Gastroesophageal sphincter (tissue), 4 donors: Measurements from ENCODE around the gene NOL9. TPM values are rescaled to one million over a fixed set of nuclear protein-coding genes. Genes with fewer than 3 reads are reported as not detected.

Source experiments
- ATAC-seq: fragments of 150-250 bp; one replicate; pipeline ENCODE4 v1.9.1; 2016; ENCODE audit warnings: mild to moderate bottlenecking, moderate library complexity
- H3K27ac ChIP-seq, 4 donors: fragments of 200-600 bp; sonication (generic) in 3 of 4; 1 replicate in 3 of 4; 2 replicates in 1 of 4; pipeline ENCODE4 v1.5.1; 2016 to 2019
- H3K27me3 ChIP-seq: fragments of 200-600 bp; sonication (generic); one replicate; pipeline ENCODE4 v1.5.1; 2019
- H3K36me3 ChIP-seq, 2 donors: fragments of 200-600 bp; sonication (generic); one replicate each; pipeline ENCODE4 v1.5.1; 2019; ENCODE audit warnings: control low read depth in 1 of 2
- H3K4me1 ChIP-seq, 3 donors: fragments of 200-600 bp; sonication (generic); 1 replicate in 2 of 3; 2 replicates in 1 of 3; pipeline ENCODE4 v1.5.1; 2016 to 2019; ENCODE audit warnings: control low read depth in 2 of 3
- H3K4me3 ChIP-seq, 2 donors: fragments of 200-600 bp; sonication (generic); one replicate each; pipeline ENCODE4 v1.5.1; 2019; ENCODE audit warnings: mild to moderate bottlenecking in 1 of 2, moderate library complexity in 1 of 2
- H3K9me3 ChIP-seq, 3 donors: fragments of 200-600 bp; sonication (generic); one replicate each; pipeline ENCODE4 v1.5.1; 2017 to 2019; ENCODE audit warnings: control low read depth in 2 of 3
- CTCF ChIP-seq, 4 experiments: fragments of 200-600 bp in 2 of 4; fragments of 450-650 bp in 2 of 4; sonication (generic) in 1 of 4; IDR thresholded peaks; one replicate each; pipeline ENCODE4 v1.5.1; 2017 to 2019; ENCODE audit warnings: antibody characterized with exemption in 4 of 4, mild to moderate bottlenecking in 2 of 4, moderate library complexity in 2 of 4
- EP300 ChIP-seq: sonication (generic); formaldehyde crosslinking; IDR thresholded peaks from one replicate; pipeline ENCODE4 v1.6.1; 2017; ENCODE audit warnings: antibody characterized with exemption, mild to moderate bottlenecking
- POLR2A ChIP-seq, 2 donors: fragments of 450-650 bp; IDR thresholded peaks; one replicate each; pipeline ENCODE4 v1.6.1; 2017; ENCODE audit warnings: antibody characterized with exemption in 2 of 2, mild to moderate bottlenecking in 2 of 2, moderate library complexity in 1 of 2
- POLR2AphosphoS5 ChIP-seq: sonication (generic); formaldehyde crosslinking; IDR thresholded peaks from one replicate; pipeline ENCODE4 v1.6.1; 2017; ENCODE audit warnings: antibody characterized with exemption
- WGBS, 2 donors: methylation state at CpG; one replicate each; pipeline ENCODE4 v1.1.5; 2018; ENCODE audit warnings: low coverage in 1 of 2; 5-methylcytosine and 5-hydroxymethylcytosine counted together
- total RNA-seq, 4 donors: library from RNA; depleted of rRNA; stranded (reverse); fragments of >200 nt; gene quantifications; one replicate each; pipeline ENCODE4 v1.1.0, GENCODE V29; 2016

Gene NOL9
- total RNA-seq, 4 donors from 2014 or later = 21.2 to 32.2 (median 25.7) TPM

GRCh38 chr1:6498576-6499111 lies 55.7 kb downstream of the NOL9 start:
- Histone ChIP-seq H3K4me1 (peaks cover 0 to 51% (median 16%) of the 10 kb centered on the region in 3 donors), H3K9me3 (no peaks in the 10 kb centered on the region), H3K36me3 (no peaks in the 10 kb centered on the region), H3K27ac (no peak overlapping the region), H3K27me3 (peaks cover 3% of the 10 kb centered on the region), H3K4me3 (no peak overlapping the region)
- WGBS, 2 donors = no CpG with 5 or more reads among the region's 13 CpGs
- ATAC-seq = no peak
- TF ChIP-seq CTCF (IDR thresholded peaks at IDR 0.05) (no peak), EP300 (no peak), POLR2A (IDR thresholded peaks at IDR 0.05) (no peak), POLR2AphosphoS5 (no peak)

- H3K27ac ChIP-seq = peak overlapping the region in 3 of 4 donors; percentile 62 to 74 (median 68)
- no peaks in the 10 kb centered on the region for H3K36me3 ChIP-seq
- H3K4me1 ChIP-seq = peaks cover 0 to 51% (median 16%) of the 10 kb centered on the region in 3 donors
- no CpG with 5 or more reads among the region's 20 CpGs for WGBS, 2 donors
- no peaks in the 10 kb centered on the region for H3K9me3 ChIP-seq
- H3K27me3 ChIP-seq = peaks cover 3% of the 10 kb centered on the region
- ATAC-seq = no peak
- TF ChIP-seq POLR2A (IDR thresholded peaks at IDR 0.05) = no peak
- H3K4me3 ChIP-seq = peak overlapping the region; percentile 39 to 70
Measured at GRCh38 chr1:6497867-6498575, 56.3 kb downstream of the NOL9 start.

- ATAC-seq = peak; percentile 78
- Histone ChIP-seq H3K9me3 (no peaks in the 10 kb centered on the region), H3K27ac (peak overlapping the region in 3 of 4 donors; percentile 62 to 74 (median 68)), H3K27me3 (peaks cover 3% of the 10 kb centered on the region), H3K36me3 (no peaks in the 10 kb centered on the region), H3K4me1 (peaks cover 0 to 45% (median 16%) of the 10 kb centered on the region in 3 donors), H3K4me3 (peak overlapping the region; percentile 43 to 70)
- TF ChIP-seq POLR2AphosphoS5 = no peak
- no peak for TF ChIP-seq EP300
- TF ChIP-seq POLR2A (IDR thresholded peaks at IDR 0.05) = no peak
- peak in 1 of 4 experiments; percentile 8 for TF ChIP-seq CTCF (IDR thresholded peaks at IDR 0.05)
- no CpG with 5 or more reads among the region's 74 CpGs for WGBS, 2 donors
Measured at GRCh38 chr1:6497215-6497866, 57.0 kb downstream of the NOL9 start.

GRCh38 chr1:6496890-6497214 lies 57.5 kb downstream of the NOL9 start:
- no peaks in the 10 kb centered on the region for H3K9me3 ChIP-seq
- H3K36me3 ChIP-seq = no peaks in the 10 kb centered on the region
- peak overlapping the region; percentile 43 to 70 for H3K4me3 ChIP-seq
- H3K27ac ChIP-seq = peak overlapping the region; percentile 11 to 74 (median 65)
- peaks cover 0 to 45% (median 15%) of the 10 kb centered on the region in 3 donors for H3K4me1 ChIP-seq
- peaks cover under 1% of the 10 kb centered on the region for H3K27me3 ChIP-seq
- 0% methylated on average over 1 of the region's 21 CpGs; no CpG with 5 or more reads in 1 of the 2 donors for WGBS, 2 donors
- no peak for ATAC-seq
- TF ChIP-seq POLR2AphosphoS5 (no peak), EP300 (no peak), CTCF (IDR thresholded peaks at IDR 0.05) (no peak), POLR2A (IDR thresholded peaks at IDR 0.05) (no peak)

GRCh38 chr1:6496365-6496721 lies 58.0 kb downstream of the NOL9 start:
- Histone ChIP-seq H3K27ac (peak overlapping the region in 3 of 4 donors; percentile 62 to 74 (median 68)), H3K27me3 (no peaks in the 10 kb centered on the region), H3K4me1 (peaks cover 0 to 45% (median 18%) of the 10 kb centered on the region in 3 donors), H3K4me3 (peak overlapping the region in 1 of 2 donors; percentile 70), H3K36me3 (no peaks in the 10 kb centered on the region), H3K9me3 (no peaks in the 10 kb centered on the region)
- no peak for ATAC-seq
- 0% methylated on average over 1 of the region's 13 CpGs; no CpG with 5 or more reads in 1 of the 2 donors for WGBS, 2 donors
- TF ChIP-seq EP300 (no peak), CTCF (IDR thresholded peaks at IDR 0.05) (no peak), POLR2A (IDR thresholded peaks at IDR 0.05) (no peak), POLR2AphosphoS5 (no peak)
